Neural cell (in vitro differentiated cells): ENCODE measurements around the gene GARIN6. TPM values are rescaled to one million over a fixed set of nuclear protein-coding genes. Genes with fewer than 3 reads are reported as not detected.
A peak's percentile ranks its signal among the peaks of the same experiment; 100 is the strongest.

ENCODE experiments used
- H2AFZ ChIP-seq: fragments of 200-600, 300-800 bp; sonication (generic), shearing (Covaris generic); 2 replicates; pipeline ENCODE4 v1.6.0; 2014; ENCODE audit warnings: low read depth, mild to moderate bottlenecking, antibody characterized with exemption, low read length, moderate library complexity
- H3F3A ChIP-seq: fragments of 200-600 bp; shearing (Covaris generic); 2 replicates; pipeline ENCODE4 v1.6.1; 2016; ENCODE audit warnings: mild to moderate bottlenecking, moderate library complexity, mixed read lengths, antibody characterized with exemption, low read length; ENCODE audit not compliant: insufficient read depth, poor library complexity, severe bottlenecking
- H3K27ac ChIP-seq: fragments of 200-600, 300-800 bp; sonication (generic), shearing (Covaris generic); 2 replicates; pipeline ENCODE4 v1.5.1; 2014; ENCODE audit warnings: mild to moderate bottlenecking, low read length, moderate library complexity
- H3K27me3 ChIP-seq: fragments of 300-800, 200-600 bp; sonication (generic), shearing (Covaris generic); 2 replicates; pipeline ENCODE4 v1.6.0; 2014; ENCODE audit warnings: mild to moderate bottlenecking, low read depth, low read length, moderate library complexity; ENCODE audit not compliant: insufficient read depth
- H3K36me3 ChIP-seq: fragments of 300-800, 200-600 bp; sonication (generic), shearing (Covaris generic); 2 replicates; pipeline ENCODE4 v1.5.1; 2014; ENCODE audit warnings: mild to moderate bottlenecking, antibody characterized with exemption, low read length, moderate library complexity; ENCODE audit not compliant: insufficient read depth
- H3K4me2 ChIP-seq: fragments of 300-800, 200-600 bp; sonication (generic), shearing (Covaris generic); 2 replicates; pipeline ENCODE4 v1.6.0; 2014; ENCODE audit warnings: mild to moderate bottlenecking, low read length
- H3K4me3 ChIP-seq: fragments of 300-800, 200-600 bp; sonication (generic), shearing (Covaris generic); 2 replicates; pipeline ENCODE4 v1.5.1; 2014; ENCODE audit warnings: mild to moderate bottlenecking, low read length, moderate library complexity
- H3K79me2 ChIP-seq: fragments of 200-600 bp; shearing (Covaris generic); replicated peaks from 2 replicates; pipeline ENCODE4 v1.6.0; 2014; ENCODE audit warnings: mild to moderate bottlenecking, low read length, moderate library complexity; ENCODE audit not compliant: insufficient read depth
- H3K9ac ChIP-seq: fragments of 300-800, 200-600 bp; sonication (generic), shearing (Covaris generic); 2 replicates; pipeline ENCODE4 v1.6.1; 2016; ENCODE audit warnings: mild to moderate bottlenecking, low read length, mixed read lengths
- H3K9me2 ChIP-seq: fragments of 200-600 bp; shearing (Covaris generic); 2 replicates; pipeline ENCODE4 v1.6.1; 2016; ENCODE audit warnings: mild to moderate bottlenecking, low read length, mixed read lengths; ENCODE audit not compliant: insufficient read depth
- H3K9me3 ChIP-seq: fragments of 200-600, 300-800 bp; sonication (generic), shearing (Covaris generic); 2 replicates; pipeline ENCODE4 v1.6.1; 2016; ENCODE audit warnings: mild to moderate bottlenecking, mixed run types, low read length, moderate library complexity, mixed read lengths
- H4K20me1 ChIP-seq: fragments of 200-600 bp; shearing (Covaris generic); 2 replicates; pipeline ENCODE4 v1.6.1; 2016; ENCODE audit warnings: mild to moderate bottlenecking, mixed run types; ENCODE audit not compliant: insufficient read depth
- EP300 ChIP-seq: fragments of 450-650 bp; conservative IDR thresholded peaks from 2 replicates; pipeline ENCODE4 v1.6.1; 2014; ENCODE audit warnings: antibody characterized with exemption, mild to moderate bottlenecking, moderate library complexity; ENCODE audit not compliant: poor library complexity, severe bottlenecking
- EZH2 ChIP-seq: fragments of 200-600, 300-800 bp; shearing (Covaris generic), sonication (generic); IDR thresholded peaks from 2 replicates; pipeline ENCODE4 v1.6.1; 2014; ENCODE audit warnings: antibody characterized with exemption, low read length, borderline replicate concordance, mild to moderate bottlenecking; ENCODE audit not compliant: insufficient read depth, poor library complexity, severe bottlenecking
- MXI1 ChIP-seq: fragments of 450-650 bp; conservative IDR thresholded peaks from 2 replicates; pipeline ENCODE4 v1.6.1; 2014; ENCODE audit warnings: antibody characterized with exemption, mild to moderate bottlenecking; ENCODE audit not compliant: poor library complexity, severe bottlenecking
- POLR2AphosphoS5 ChIP-seq: IDR thresholded peaks from 2 replicates; pipeline ENCODE4 v1.6.1; 2012
- RAD21 ChIP-seq: fragments of 450-650 bp; conservative IDR thresholded peaks from 2 replicates; pipeline ENCODE4 v1.6.1; 2014; ENCODE audit warnings: antibody characterized with exemption, mild to moderate bottlenecking, moderate library complexity
- REST ChIP-seq: IDR thresholded peaks from 2 replicates; pipeline ENCODE4 v1.6.1; 2012; ENCODE audit warnings: borderline replicate concordance
- SMC3 ChIP-seq: fragments of 450-650 bp; conservative IDR thresholded peaks from 2 replicates; pipeline ENCODE4 v1.6.1; 2014; ENCODE audit warnings: antibody characterized with exemption, mild to moderate bottlenecking, moderate library complexity; ENCODE audit not compliant: poor library complexity
- TAF1 ChIP-seq: IDR thresholded peaks from 2 replicates; pipeline ENCODE4 v1.6.1; 2012; ENCODE audit warnings: low read depth
- polyA plus RNA-seq: library from polyadenylated mRNA; depleted of rRNA; stranded (reverse); fragments of >200 nt; gene quantifications from 2 replicates; pipeline ENCODE4 v1.2.3, GENCODE V29; 2014
- TF ChIP-seq, protein P1 (sequence below): fragments of 450-650 bp; IDR thresholded peaks from 2 replicates; pipeline ENCODE4 v1.5.1; 2014; ENCODE audit warnings: antibody characterized with exemption, mild to moderate bottlenecking, moderate library complexity; ENCODE audit not compliant: poor library complexity, severe bottlenecking

Gene GARIN6
- polyA plus RNA-seq, 1 donor from 2014 or later: not detected

DNA sequence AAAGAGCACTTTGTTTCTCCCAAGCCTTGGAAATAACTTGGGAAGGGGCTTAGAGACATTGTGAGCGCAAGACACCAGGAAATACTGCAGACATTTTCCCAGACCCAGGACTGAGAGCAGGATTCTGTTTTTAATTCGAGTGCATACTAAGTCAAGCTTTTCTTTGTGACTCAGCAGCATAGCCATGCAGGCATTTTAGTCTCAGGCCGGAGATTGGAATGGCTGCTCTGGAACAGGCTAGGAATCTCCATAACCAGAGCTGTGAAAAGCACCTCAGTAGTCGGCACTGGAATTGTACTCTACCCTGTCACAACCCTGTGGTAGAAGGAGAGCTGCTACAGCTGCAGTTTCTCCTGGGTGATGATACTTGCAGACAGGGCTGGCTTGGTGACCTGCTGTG is 28.9 kb upstream of the GARIN6 start:
- Histone ChIP-seq H3K4me3 (no peak overlapping the region), H3F3A (no peaks in the 10 kb centered on the region), H3K4me2 (no peak overlapping the region), H3K9me3 (peaks cover 9% of the 10 kb centered on the region), H3K9me2 (no peaks in the 10 kb centered on the region), H4K20me1 (no peaks in the 10 kb centered on the region), H3K27me3 (no peaks in the 10 kb centered on the region), H3K36me3 (no peaks in the 10 kb centered on the region), H2AFZ (no peak overlapping the region), H3K9ac (no peak overlapping the region), H3K79me2 (no peaks in the 10 kb centered on the region), H3K27ac (no peak overlapping the region)
- TF ChIP-seq RAD21 (no peak), MXI1 (no peak), EP300 (no peak), SMC3 (no peak)
- TF ChIP-seq, protein P1, sequence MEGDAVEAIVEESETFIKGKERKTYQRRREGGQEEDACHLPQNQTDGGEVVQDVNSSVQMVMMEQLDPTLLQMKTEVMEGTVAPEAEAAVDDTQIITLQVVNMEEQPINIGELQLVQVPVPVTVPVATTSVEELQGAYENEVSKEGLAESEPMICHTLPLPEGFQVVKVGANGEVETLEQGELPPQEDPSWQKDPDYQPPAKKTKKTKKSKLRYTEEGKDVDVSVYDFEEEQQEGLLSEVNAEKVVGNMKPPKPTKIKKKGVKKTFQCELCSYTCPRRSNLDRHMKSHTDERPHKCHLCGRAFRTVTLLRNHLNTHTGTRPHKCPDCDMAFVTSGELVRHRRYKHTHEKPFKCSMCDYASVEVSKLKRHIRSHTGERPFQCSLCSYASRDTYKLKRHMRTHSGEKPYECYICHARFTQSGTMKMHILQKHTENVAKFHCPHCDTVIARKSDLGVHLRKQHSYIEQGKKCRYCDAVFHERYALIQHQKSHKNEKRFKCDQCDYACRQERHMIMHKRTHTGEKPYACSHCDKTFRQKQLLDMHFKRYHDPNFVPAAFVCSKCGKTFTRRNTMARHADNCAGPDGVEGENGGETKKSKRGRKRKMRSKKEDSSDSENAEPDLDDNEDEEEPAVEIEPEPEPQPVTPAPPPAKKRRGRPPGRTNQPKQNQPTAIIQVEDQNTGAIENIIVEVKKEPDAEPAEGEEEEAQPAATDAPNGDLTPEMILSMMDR: no peak

DNA sequence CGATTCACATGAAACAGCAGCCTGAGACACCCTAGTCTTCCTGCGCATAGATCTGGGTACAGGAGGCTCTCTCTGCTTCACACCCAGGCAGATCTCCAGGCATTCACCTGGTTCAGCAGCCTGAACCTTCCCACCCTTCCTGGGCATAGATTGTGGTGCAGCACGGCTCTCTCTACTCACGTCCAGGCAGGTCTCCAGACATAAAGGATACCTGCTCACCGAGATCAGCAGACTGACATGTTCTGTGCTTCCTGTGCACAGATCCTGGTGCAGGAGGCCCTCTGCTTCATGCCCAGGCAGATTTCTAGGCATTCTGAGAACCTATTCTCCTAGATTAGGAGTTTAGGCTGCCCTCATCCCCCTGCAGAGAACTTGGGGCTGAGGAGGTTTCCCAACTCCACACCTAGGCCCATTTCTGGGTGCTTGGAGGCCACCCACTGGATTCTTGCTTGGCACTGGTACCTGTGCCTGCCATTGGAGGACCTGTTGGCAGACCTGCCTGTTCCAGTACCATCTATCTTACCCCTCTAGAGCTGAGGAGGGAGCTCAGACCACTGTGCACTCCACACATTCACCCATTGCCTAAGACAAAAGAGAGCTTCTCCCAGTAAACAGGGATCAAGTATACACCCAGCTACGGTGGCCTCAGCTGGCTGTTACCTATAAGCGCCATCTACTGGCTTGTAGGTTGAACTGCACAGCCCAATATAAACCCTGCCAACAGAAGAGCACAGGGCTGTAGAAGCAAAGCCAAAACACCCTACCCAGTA is 28.0 kb upstream of the GARIN6 start:
- no peaks in the 10 kb centered on the region for H3K36me3 ChIP-seq
- no peak overlapping the region for H3K4me3 ChIP-seq
- H4K20me1 ChIP-seq: no peaks in the 10 kb centered on the region
- no peak overlapping the region for H2AFZ ChIP-seq
- H3K27me3 ChIP-seq: no peaks in the 10 kb centered on the region
- no peak overlapping the region for H3K27ac ChIP-seq
- H3K79me2 ChIP-seq: no peaks in the 10 kb centered on the region
- H3K9ac ChIP-seq: no peak overlapping the region
- no peak for TF ChIP-seq SMC3
- TF ChIP-seq, protein P1: peak; percentile 15
- TF ChIP-seq MXI1: no peak
- H3K9me2 ChIP-seq: no peaks in the 10 kb centered on the region
- no peak overlapping the region for H3K4me2 ChIP-seq
- H3K9me3 ChIP-seq: peaks cover 9% of the 10 kb centered on the region
- H3F3A ChIP-seq: no peaks in the 10 kb centered on the region

GRCh38 chr12:99620159-99620479 is 27.4 kb upstream of the GARIN6 start:
- Histone ChIP-seq H3F3A (no peaks in the 10 kb centered on the region), H3K36me3 (no peaks in the 10 kb centered on the region), H3K27me3 (no peaks in the 10 kb centered on the region), H4K20me1 (no peaks in the 10 kb centered on the region), H3K4me3 (no peak overlapping the region), H3K9ac (no peak overlapping the region), H3K27ac (no peak overlapping the region), H3K4me2 (no peak overlapping the region), H2AFZ (no peak overlapping the region), H3K9me3 (peaks cover 9% of the 10 kb centered on the region), H3K79me2 (no peaks in the 10 kb centered on the region), H3K9me2 (no peaks in the 10 kb centered on the region)
- TF ChIP-seq, protein P1: no peak
- TF ChIP-seq RAD21 (no peak), POLR2AphosphoS5 (no peak), EZH2 (no peak), EP300 (no peak), MXI1 (no peak), TAF1 (no peak), SMC3 (no peak), REST (no peak)
